ENCODE results near the gene ZNF830.
"Not testable (repeated sequence)": the region's sequence is repeated elsewhere in the genome, so short reads cannot be mapped to it uniquely, and the experiment has no call there.

The ZNF830 gene, protein sequence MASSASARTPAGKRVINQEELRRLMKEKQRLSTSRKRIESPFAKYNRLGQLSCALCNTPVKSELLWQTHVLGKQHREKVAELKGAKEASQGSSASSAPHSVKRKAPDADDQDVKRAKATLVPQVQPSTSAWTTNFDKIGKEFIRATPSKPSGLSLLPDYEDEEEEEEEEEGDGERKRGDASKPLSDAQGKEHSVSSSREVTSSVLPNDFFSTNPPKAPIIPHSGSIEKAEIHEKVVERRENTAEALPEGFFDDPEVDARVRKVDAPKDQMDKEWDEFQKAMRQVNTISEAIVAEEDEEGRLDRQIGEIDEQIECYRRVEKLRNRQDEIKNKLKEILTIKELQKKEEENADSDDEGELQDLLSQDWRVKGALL

DNA sequence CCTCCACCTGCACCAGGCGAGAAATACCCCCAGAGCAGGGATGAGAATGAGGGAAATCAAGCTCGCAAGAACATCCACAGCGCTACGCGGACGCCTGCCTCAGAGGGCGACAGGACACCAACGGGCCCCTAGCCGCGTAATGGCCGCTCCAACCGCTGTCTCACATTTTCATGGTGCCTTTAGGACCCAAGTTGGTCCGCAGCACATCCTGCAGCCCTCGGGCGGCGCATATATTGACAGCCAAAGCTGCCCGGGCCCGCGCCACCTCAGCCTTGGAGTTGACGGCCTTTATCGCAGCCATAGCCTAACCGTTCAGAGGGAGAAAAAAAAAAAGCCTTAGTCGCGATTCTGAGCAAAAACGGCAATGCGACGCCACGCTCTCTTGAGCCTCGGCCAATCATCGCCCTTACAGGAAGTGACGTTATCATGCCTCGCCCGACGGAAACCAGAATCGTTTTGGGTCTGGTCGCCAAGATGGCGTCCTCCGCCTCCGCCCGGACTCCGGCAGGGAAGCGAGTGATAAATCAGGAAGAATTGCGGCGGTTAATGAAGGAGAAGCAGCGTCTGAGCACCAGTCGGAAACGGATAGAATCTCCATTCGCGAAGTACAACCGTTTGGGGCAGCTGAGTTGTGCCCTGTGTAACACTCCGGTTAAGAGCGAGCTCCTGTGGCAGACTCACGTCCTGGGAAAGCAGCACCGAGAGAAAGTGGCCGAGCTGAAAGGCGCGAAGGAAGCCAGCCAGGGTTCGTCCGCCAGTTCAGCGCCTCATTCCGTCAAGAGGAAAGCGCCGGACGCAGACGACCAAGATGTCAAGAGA is at the start of gene ZNF830, which contains the start of gene CCT6B:
Gene ZNF830 (plus strand): TSS at position 448 of the 819 bp plus-strand sequence. CDS start 27 bp downstream, at position 475.
Gene CCT6B (minus strand): TSS at position 368 of the 819 bp plus-strand sequence. CDS start 67 bp downstream, at position 301.
- peak; percentile 69 for DNase-seq (ENCODE audit: low read depth in 2 of 3, low spot score in 2 of 3)

DNA sequence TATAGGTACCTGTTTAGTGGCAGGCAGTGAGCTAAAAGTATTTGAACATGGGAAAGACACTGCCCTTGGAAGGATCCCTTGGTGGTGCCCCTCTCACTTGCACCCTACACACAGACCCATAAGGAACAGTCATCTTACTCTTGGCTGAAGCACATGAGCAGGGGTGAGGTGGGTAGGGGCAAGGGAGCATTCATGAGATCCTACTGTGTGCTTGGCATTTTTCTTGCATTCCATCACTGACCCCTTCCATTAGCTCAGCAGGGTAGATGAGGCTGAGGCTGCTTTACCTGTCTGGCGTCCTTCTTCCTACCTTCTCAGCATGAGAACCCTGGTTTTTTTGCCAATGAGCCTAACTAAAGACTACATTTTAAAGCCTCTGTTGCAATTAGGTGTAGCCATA is 48.3 kb upstream of the ZNF830 start:
- no peak for DNase-seq (ENCODE audit: low read depth in 2 of 3, low spot score in 2 of 3)

DNA sequence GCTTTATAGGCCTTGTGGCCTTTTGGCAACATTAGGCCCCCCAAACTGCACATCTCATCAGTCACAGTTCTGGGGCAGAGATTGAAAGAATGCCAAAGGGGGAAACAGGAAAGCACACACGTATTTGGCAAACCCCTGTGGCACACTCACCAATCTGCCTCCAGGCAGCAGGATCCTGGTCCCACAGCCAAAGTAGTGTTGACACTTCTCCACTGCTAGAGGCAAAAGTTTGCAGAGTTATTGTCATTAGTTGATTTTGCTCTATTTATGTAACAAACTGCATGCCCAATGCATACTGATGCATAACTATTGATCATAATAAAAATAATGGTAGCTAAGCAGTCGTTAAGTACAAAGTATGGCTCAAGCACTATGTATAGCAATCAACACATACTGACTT is 45.2 kb upstream of the ZNF830 start:
- no peak for DNase-seq (ENCODE audit: low read depth in 2 of 3, low spot score in 2 of 3)

DNA sequence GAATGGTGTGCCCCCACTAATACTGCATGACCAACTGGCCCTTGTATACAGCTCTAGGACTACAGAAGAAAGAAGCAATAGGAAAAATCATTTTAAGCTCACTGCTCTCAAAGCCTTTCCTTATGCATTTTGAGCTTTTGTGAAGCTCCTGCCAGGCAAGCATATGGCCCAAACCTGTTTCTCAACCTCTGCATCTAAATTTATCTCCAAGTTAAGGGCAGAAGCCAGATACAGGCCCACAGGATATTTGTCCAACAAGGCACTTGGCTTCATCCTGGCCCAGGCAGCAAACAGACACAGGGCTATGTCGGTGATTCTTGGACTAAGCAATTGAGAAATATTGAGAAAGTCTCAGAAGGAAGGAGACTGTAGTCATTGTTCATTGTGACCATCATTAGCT is 44.0 kb upstream of the ZNF830 start:
- DNase-seq (ENCODE audit: low read depth in 2 of 3, low spot score in 2 of 3) = no peak

DNA sequence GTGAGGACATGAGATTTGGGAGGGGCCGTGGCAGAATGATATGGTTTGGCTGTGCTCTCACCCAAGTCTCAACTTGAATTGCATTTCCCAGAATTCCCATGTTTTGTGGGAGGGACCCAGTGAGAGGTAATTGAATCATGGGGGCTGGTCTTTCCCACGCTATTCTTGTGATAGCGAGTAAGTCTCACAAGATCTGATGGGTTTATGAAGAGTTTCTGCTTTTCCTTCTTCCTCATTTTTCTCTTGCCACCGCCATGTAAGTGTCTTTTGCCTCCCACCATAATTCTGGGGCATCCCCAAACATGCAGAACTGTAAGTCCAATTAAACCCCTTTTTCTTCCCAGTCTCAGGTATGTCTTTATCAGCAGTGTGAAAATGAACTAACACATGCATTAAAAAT is 40.7 kb upstream of the ZNF830 start:
- no peak for DNase-seq (ENCODE audit: low read depth in 2 of 3, low spot score in 2 of 3)

DNA sequence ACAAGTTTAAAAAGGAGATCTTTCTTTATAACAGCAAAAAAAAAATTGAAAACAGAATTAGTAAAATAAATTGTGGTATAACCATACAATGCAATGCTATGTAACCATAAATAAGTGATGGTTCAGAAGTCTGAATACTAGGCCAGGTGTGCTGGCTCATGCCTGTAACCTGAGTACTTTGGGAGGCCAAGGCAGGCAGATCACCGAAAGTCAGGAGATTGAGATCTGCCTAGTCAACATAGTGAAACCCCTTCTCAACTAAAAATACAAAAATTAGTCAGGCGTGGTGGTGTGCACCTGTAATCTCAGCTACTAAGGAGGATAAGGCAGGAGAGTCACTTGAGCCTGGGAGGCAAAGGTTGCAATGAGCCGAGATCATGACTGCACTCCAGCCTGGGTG is 34.7 kb upstream of the ZNF830 start:
- no peak for DNase-seq (ENCODE audit: low read depth in 2 of 3, low spot score in 2 of 3)

DNA sequence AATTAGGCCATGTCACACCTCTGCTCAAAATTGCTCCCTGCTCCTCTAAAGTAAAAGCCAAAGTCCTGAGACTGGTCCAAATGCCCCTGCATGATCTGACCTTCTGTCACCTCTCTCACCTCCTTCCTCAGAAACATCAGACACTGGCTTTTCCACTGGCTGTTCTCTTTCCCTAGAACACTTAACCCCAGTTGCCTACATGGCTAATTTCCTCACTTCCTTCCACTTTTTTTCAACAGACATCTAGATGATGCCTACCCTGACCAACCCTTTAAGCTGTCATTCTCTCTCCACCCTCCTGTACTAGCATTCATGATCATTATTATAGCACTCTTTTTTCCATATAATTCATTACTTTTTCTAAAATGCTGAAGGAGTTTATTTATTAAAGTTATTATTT is 31.1 kb upstream of the ZNF830 start:
- DNase-seq (ENCODE audit: low read depth in 2 of 3, low spot score in 2 of 3) = no peak

DNA sequence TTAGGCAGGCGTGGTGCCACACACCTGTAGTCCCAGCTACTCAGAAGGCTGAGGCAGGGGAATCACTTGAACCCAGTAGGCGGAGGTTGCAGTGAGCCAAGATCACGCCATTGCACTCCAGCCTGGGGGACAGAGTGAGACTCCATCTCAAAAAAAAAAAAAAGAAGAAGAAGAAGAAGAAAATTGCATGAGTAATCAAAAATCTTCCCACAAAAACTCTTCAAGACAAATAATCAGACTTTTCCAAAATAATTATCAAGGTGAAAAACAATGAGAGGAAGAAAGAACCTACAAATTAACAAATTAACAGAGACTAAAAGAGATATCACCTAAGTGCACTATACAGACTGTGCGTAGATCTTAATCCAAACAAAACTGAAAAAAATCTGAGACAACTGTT is 10.6 kb upstream of the ZNF830 start:
- not testable (repeated sequence) for DNase-seq (ENCODE audit: low read depth in 2 of 3, low spot score in 2 of 3)

DNA sequence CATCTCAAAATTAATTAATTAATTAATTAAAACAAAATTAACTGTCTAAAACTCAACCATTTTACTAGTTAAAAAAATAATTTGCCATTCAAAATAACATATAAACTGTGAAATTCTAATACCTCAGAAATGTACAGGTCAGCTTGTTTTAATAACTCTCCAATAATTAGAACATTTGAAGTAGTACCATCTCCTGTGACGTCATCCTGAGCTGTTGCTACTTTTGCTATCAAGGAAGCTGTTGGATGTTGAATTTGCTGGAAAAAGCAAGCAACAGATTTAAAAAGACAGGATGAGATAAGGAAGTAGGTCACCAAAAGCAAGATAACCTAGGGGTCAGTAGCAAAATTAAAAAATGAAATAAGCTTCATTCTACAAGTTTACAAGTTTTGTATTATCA is 2.9 kb upstream of the ZNF830 start:
- DNase-seq (ENCODE audit: low read depth in 2 of 3, low spot score in 2 of 3) = no peak

DNA sequence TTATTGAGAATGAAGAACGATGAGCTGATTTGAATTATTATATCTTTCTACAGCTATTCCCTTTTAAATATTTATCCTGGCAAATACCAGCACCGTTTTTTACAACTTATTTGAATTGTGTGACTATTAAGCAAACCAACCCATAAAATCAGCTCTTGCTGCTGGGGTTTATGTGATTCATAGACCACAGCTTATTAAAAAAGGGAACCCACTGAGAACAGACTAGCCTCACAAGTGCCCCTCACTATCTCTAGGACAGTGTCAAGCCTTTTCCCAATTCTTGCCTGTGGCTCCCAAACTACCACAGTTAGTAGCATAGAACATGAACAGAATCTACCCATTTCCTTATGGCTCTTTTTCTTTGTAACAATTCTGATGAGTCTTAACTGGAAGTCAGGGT is 12.8 kb downstream of the ZNF830 start:
- no peak for DNase-seq (ENCODE audit: low read depth in 2 of 3, low spot score in 2 of 3)

DNA sequence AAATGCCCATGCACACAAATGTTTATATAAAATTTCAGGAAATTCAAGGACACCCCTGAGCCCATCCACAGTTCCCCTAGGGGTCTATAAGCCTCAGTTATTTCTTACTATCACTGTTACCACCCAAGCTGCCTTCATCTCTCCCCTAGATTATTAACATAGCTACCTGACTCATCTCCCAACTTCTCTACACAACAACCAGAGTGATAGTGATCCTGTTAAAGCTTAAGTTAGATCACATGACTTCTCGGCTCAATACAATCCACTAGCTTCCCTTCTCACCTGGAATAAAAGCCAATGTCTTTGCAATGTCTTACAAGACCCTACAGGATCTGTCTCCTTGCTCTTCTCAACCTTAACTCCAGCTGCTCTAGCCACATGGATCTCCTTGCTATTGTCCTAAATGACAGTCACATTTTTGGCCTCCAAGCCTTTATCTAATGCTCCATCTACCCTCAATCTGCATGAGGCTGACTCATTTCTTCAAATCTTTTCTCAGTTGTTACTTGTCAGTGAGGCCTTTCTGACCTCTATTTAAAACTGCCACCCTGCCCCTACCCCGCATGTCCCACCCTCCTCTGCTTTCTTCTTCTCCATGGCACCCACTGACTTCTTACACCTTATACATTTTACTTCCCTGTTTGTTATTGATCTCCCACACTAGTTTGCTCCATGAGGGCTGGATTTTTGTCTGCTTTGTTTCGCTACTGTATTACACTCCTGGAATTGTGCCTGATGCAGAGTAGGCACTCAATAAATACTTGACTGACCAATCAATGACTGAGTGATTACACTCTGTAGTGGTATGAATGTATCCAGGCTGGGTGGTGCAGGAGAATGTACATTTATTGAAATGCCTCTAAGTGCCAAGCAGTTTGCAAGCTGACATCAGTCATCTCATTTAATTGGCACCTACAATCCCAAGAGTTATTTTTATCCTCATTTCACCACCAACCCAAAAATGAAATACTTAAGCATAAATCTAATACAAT is 13.8 kb downstream of the ZNF830 start:
- no peak for DNase-seq (ENCODE audit: low read depth in 2 of 3, low spot score in 2 of 3)

DNA sequence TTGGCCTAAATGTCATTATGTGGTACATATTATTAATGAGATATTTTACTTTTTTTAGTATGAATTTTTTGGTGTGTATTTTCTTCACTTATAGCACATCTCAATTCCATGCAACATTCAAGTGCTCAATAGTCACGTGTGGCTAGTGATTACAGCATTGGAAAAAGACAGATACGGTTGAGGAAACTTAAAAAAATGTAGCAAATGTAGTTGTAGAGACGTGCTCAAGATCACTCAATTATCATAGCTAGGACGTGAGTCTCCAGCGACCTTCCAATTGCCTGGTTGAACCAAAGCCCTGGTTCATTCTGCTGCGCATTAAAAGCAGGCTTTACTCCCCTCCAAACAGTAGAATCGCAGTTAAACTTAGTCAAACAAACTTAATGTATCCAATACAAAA is 17.8 kb downstream of the ZNF830 start:
- DNase-seq (ENCODE audit: low read depth in 2 of 3, low spot score in 2 of 3) = no peak

DNA sequence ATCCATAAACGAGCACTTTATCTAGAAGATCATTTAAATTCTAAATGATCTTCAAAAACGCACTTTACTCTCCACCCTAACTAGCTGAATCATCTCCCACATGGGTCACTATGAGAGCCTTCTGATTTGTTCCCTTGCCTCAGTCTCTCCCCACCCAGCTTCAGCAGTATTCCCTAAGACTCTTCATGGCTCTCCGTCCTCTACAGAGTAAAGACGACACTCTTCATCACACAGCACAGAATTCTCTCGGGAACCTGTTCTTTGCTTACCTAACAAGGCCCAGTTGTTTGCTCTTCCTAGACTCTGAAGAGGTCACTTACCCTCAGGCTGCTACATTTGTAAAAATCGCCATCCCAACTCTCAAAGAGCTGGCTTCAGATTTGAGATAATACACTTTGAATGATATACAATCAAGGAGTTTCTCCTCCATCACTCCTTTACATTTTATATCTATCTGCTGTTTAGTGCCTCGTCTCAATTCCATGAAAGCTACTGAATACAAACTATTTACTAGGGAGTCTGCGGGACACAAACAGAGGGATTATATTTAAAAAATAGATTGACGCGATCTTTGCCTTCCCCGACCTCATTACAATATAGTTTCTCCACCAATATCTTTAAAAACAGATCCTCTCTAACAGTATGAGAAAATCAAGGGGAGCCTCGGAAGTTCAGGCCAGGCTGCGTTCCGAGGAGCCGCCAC is 18.5 kb downstream of the ZNF830 start:
- no peak for DNase-seq (ENCODE audit: low read depth in 2 of 3, low spot score in 2 of 3)

DNA sequence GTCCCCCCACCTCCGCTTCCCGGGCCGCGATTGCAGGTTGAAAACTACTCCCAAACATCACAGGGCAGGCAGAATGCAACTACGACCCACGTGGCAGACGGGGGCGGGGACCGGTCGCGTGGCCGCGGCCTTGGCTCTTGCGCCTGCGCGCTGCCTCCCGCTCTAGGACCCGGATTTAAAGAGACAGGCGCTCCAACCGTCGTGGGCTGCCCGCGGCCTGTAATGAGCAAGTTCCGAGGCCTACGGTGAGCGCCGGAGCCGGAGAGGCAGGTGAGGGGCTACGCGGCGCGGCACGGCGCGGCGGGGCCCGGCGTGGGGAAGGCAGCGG is 19.0 kb downstream of the ZNF830 start, which contains the start of gene LIG3:
Gene LIG3 (plus strand): TSS at position 160 of the 328 bp plus-strand sequence. CDS start 2,494 bp downstream, outside the sequence.
- DNase-seq (ENCODE audit: low read depth in 2 of 3, low spot score in 2 of 3) = peak; percentile 85 to 93 (median 90)

DNA sequence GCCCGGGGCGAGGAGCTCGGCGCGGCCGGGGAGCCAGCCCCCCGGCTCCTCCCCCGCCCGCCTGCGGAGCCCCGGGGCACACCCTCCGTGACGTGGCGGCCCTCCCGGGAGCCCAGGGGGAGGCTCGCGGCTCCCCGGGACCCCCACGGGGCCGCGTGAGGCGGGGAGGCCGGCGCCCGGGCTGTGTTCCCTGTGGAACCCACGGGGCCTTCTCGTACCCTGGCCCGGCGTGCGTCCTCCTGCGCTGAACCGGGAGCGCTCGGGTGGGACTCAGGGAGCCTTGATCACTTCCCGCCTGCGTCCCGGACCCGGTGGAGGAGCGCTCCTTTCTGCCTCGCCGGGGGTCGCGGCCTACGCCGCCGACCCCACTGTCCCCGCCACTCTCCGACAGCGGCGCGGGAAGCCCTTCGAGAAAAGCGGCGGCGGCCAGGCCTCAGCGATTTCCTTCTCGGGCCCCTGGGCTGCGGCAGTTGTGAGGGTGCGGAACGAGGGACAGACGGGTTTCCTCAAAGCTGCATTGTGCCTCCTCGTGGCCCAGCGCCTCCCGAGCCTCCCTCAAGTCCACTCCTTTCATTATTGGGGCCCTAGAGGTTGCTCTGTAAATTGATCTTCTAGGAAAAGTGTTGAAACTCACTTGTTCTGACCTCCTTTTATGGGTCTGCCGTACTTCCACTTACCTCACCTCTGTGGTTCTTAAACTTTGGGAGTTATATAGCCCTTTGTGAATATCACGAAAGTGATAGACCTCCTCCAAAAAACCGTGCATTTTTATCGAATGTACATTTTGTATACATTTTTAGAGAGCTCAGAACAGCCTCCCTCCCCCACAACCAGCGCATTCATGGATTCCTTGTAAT is 19.6 kb downstream of the ZNF830 start:
- peak; percentile 36 to 72 (median 64) for DNase-seq (ENCODE audit: low read depth in 2 of 3, low spot score in 2 of 3)

DNA sequence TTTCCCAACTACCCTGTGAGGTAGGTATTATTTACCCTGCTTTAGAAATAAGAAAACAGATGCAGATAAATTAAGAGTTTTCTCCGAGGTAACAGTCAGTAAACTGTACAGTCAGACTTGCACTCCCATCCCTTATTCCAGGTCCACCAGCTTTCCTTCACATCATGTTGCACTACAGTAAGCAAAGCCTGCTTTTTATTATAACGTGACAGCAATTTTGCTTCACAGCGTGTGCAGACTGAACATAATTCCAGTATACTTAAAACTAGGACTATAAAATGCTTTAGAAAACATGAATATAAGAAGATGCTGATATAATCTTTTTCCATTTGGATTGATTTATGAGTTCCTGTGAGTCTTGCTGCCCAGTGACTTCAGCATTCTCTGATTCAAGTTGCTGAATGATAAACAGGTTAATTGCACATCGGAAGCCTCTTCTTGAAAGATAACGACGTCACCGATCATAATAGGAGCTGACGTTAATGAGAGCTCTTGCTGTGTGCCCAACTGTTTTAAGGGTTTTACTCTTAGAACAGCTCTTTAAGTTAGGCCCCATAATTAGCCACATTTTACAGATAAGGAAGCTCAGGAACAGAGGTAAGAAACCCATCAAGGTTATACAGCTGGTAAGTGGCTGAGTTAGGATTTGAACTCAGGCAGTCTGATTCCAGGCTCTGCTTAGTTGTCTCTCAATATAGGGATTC is 20.4 kb downstream of the ZNF830 start:
- no peak for DNase-seq (ENCODE audit: low read depth in 2 of 3, low spot score in 2 of 3)

DNA sequence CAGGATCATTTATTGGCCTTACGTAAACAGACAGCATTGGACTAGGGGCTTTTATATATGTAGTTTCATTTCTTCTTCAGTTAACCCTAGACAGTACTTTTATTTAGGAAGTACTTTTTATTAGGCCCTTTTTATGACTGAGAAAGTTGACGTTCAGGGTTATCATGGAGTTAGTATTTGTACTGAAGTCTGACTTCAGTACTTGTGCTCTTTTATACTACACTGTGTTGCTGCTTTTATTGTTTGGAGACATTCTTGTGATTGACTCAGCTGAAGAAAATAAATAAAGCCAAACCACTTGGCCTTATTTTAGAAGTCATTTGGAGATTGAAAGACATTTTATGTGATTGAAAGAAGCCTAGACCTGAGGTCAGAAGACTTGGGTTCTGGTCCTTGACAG is 25.9 kb downstream of the ZNF830 start:
- no peak for DNase-seq (ENCODE audit: low read depth in 2 of 3, low spot score in 2 of 3)

DNA sequence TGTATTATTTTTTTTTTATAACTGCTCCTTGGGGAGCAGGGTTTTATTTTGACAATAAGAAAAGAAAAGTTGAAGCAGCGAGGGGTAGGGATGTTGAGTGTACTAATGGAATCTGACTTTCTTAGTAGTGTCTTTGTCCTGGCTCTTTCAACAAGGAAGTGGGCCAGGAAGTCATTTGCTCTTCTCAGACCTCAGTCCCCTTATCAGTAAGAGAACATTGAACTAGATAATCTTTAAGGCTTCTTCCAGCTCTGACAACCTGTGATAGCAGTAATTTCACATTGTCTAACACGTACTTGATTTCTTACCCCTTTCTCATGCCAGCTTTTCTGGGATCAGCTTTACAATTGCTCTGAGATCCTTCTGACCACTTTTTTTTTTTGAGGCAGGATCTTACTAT is 27.3 kb downstream of the ZNF830 start:
- DNase-seq (ENCODE audit: low read depth in 2 of 3, low spot score in 2 of 3) = no peak

DNA sequence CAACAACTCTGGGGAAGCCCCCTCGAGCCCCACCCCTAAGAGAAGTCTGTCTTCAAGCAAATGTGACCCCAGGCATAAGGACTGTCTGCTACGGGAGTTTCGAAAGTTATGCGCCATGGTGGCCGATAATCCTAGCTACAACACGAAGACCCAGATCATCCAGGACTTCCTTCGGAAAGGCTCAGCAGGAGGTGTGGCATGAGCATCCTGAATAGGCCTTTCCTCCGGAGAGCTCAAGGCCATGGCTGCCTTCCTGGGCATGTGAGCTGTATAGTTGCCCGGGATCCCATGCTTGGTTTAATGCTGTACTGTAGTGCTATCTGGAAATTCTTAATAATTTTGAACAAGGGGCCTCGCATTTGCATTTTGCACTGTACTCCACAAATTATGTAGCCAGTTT is 28.1 kb downstream of the ZNF830 start:
- no peak for DNase-seq (ENCODE audit: low read depth in 2 of 3, low spot score in 2 of 3)
